Upper lobe of right lung (tissue), 1 donor: ENCODE measurements around the gene SPTLC3. TPM values are rescaled to one million over a fixed set of nuclear protein-coding genes. Genes with fewer than 3 reads are reported as not detected.

Experiments used
- ATAC-seq: fragments of 200-7000 bp; cut with Tn5 transposase; one replicate; pipeline ENCODE4 v1.9.1; 2020; ENCODE audit warnings: mild to moderate bottlenecking, moderate library complexity
- DNase-seq: peaks from one replicate; pipeline ENCODE4 v3.0.0-alpha.2; 2020
- H3K27ac ChIP-seq: fragments of 200-600 bp; one replicate; pipeline ENCODE4 v1.8.0; 2022
- H3K27me3 ChIP-seq: fragments of 200-600 bp; one replicate; pipeline ENCODE4 v1.8.0; 2022; ENCODE audit warnings: mild to moderate bottlenecking
- H3K36me3 ChIP-seq: fragments of 200-600 bp; one replicate; pipeline ENCODE4 v1.8.0; 2022
- H3K4me1 ChIP-seq: fragments of 200-600 bp; one replicate; pipeline ENCODE4 v1.8.0; 2022
- H3K4me3 ChIP-seq: fragments of 200-600 bp; one replicate; pipeline ENCODE4 v1.8.0; 2022; ENCODE audit warnings: mild to moderate bottlenecking
- H3K9me3 ChIP-seq: fragments of 200-600 bp; one replicate; pipeline ENCODE4 v1.8.0; 2022
- CTCF ChIP-seq: fragments of 200-600 bp; IDR thresholded peaks from one replicate; pipeline ENCODE4 v1.8.0; 2022; ENCODE audit warnings: antibody characterized with exemption
- intact Hi-C: fragments of 100-400 bp; cut with DNase I; formaldehyde crosslinking; loops from one replicate; pipeline ENCODE4 v1.11.0; 2022
- total RNA-seq: library from RNA; stranded (reverse); fragmentation: NEBNext Ultra II Directional; extraction: Animal tissue kit (Norgen Biotek cat#: 25700); gene quantifications from one replicate; pipeline ENCODE4 v1.2.1, GENCODE V29; 2021
- donor health status: DM: no; HTN: yes; CAD: no; lungs with severe emphysema.

SPTLC3 gene
- total RNA-seq, 1 donor from 2014 or later: 35.3 TPM

- no peaks in the 10 kb centered on the region for H3K4me1 ChIP-seq
- ATAC-seq (no peak), DNase-seq (no peak)
- peaks cover 3% of the 10 kb centered on the region for H3K9me3 ChIP-seq
- H3K4me3 ChIP-seq: no peak overlapping the region
- no peaks in the 10 kb centered on the region for H3K36me3 ChIP-seq
- TF ChIP-seq CTCF: no peak
- H3K27me3 ChIP-seq: no peaks in the 10 kb centered on the region
- no peak overlapping the region for H3K27ac ChIP-seq
- intact Hi-C loops: no loop called here
Measured at GRCh38 chr20:13021205-13021970, 12.6 kb downstream of the SPTLC3 start.

GRCh38 chr20:13022401-13023155 is 13.8 kb downstream of the SPTLC3 start:
- Histone ChIP-seq H3K4me3 (no peak overlapping the region), H3K9me3 (peaks cover 3% of the 10 kb centered on the region), H3K27me3 (no peaks in the 10 kb centered on the region), H3K36me3 (no peaks in the 10 kb centered on the region), H3K4me1 (no peaks in the 10 kb centered on the region), H3K27ac (no peak overlapping the region)
- DNase-seq (no peak), ATAC-seq (no peak)
- TF ChIP-seq CTCF: no peak
- intact Hi-C loops: no loop called here

GRCh38 chr20:13024596-13024995 is 15.8 kb downstream of the SPTLC3 start:
- peaks cover 3% of the 10 kb centered on the region for H3K4me1 ChIP-seq
- H3K27me3 ChIP-seq: no peaks in the 10 kb centered on the region
- DNase-seq (no peak), ATAC-seq (no peak)
- no peak overlapping the region for H3K4me3 ChIP-seq
- no peak overlapping the region for H3K27ac ChIP-seq
- H3K9me3 ChIP-seq: peaks cover 3% of the 10 kb centered on the region
- no peak for TF ChIP-seq CTCF
- intact Hi-C loops: no loop called here
- H3K36me3 ChIP-seq: no peaks in the 10 kb centered on the region

- Histone ChIP-seq H3K36me3 (no peaks in the 10 kb centered on the region), H3K4me3 (no peak overlapping the region), H3K27me3 (no peaks in the 10 kb centered on the region), H3K9me3 (peaks cover 3% of the 10 kb centered on the region), H3K27ac (no peak overlapping the region), H3K4me1 (peaks cover 5% of the 10 kb centered on the region)
- no peak for TF ChIP-seq CTCF
- intact Hi-C loops: no loop called here
- DNase-seq (no peak), ATAC-seq (no peak)
Measured at GRCh38 chr20:13025181-13025580, 16.4 kb downstream of the SPTLC3 start.

- no peak for TF ChIP-seq CTCF
- DNase-seq (no peak), ATAC-seq (no peak)
- no peaks in the 10 kb centered on the region for H3K36me3 ChIP-seq
- peaks cover 5% of the 10 kb centered on the region for H3K4me1 ChIP-seq
- H3K4me3 ChIP-seq: no peak overlapping the region
- no peaks in the 10 kb centered on the region for H3K27me3 ChIP-seq
- H3K9me3 ChIP-seq: no peaks in the 10 kb centered on the region
- intact Hi-C loops: no loop called here
- no peak overlapping the region for H3K27ac ChIP-seq
Measured at GRCh38 chr20:13028001-13028400, 19.2 kb downstream of the SPTLC3 start.
